ENCODE data around the gene SMYD5. TPM values are rescaled to one million over a fixed set of nuclear protein-coding genes. Genes with fewer than 3 reads are reported as not detected.
"Not testable (repeated sequence)": the region's sequence is repeated elsewhere in the genome, so short reads cannot be mapped to it uniquely, and the experiment has no call there.

SMYD5 gene
- total RNA-seq = 9.5 and 18.4 TPM in 2 replicates

GRCh38 chr2:73214120-73215035 is at the start of gene SMYD5:
TSS of gene SMYD5 (plus strand) at chr2:73214245. CDS start at chr2:73214267, 22 bp downstream.
- DNase-seq (ENCODE audit: extremely low read depth, low read depth, low spot score) = no peak

- not testable (repeated sequence) for DNase-seq (ENCODE audit: extremely low read depth, low read depth, low spot score)
Observed at GRCh38 chr2:73165978-73166377, 48.1 kb upstream of the SMYD5 start.

GRCh38 chr2:73166813-73167212 is 47.2 kb upstream of the SMYD5 start:
- DNase-seq (ENCODE audit: extremely low read depth, low read depth, low spot score) = not testable (repeated sequence)

- not testable (repeated sequence) for DNase-seq (ENCODE audit: extremely low read depth, low read depth, low spot score)
Observed at GRCh38 chr2:73168348-73168747, 45.7 kb upstream of the SMYD5 start.

- not testable (repeated sequence) for DNase-seq (ENCODE audit: extremely low read depth, low read depth, low spot score)
Observed at GRCh38 chr2:73170341-73170740, 43.7 kb upstream of the SMYD5 start.

GRCh38 chr2:73172963-73173362 is 41.1 kb upstream of the SMYD5 start:
- no peak for DNase-seq (ENCODE audit: extremely low read depth, low read depth, low spot score)

- DNase-seq (ENCODE audit: extremely low read depth, low read depth, low spot score) = no peak
Observed at GRCh38 chr2:73173781-73174180, 40.3 kb upstream of the SMYD5 start.

GRCh38 chr2:73174244-73174643 is 39.8 kb upstream of the SMYD5 start:
- no peak for DNase-seq (ENCODE audit: extremely low read depth, low read depth, low spot score)

GRCh38 chr2:73174941-73175662 is 38.9 kb upstream of the SMYD5 start:
- no peak for DNase-seq (ENCODE audit: extremely low read depth, low read depth, low spot score)

GRCh38 chr2:73175663-73176204 is 38.3 kb upstream of the SMYD5 start:
- no peak for DNase-seq (ENCODE audit: extremely low read depth, low read depth, low spot score)

- DNase-seq (ENCODE audit: extremely low read depth, low read depth, low spot score) = no peak
Observed at GRCh38 chr2:73176205-73176880, 37.7 kb upstream of the SMYD5 start.

- peak; percentile 29 for DNase-seq (ENCODE audit: extremely low read depth, low read depth, low spot score)
Observed at GRCh38 chr2:73176881-73177644, 37.0 kb upstream of the SMYD5 start.

- DNase-seq (ENCODE audit: extremely low read depth, low read depth, low spot score) = no peak
Observed at GRCh38 chr2:73177645-73178255, 36.3 kb upstream of the SMYD5 start.

GRCh38 chr2:73185965-73186364 is 28.1 kb upstream of the SMYD5 start:
- DNase-seq (ENCODE audit: extremely low read depth, low read depth, low spot score) = no peak

- no peak for DNase-seq (ENCODE audit: extremely low read depth, low read depth, low spot score)
Observed at GRCh38 chr2:73187549-73187948, 26.5 kb upstream of the SMYD5 start.

- DNase-seq (ENCODE audit: extremely low read depth, low read depth, low spot score) = no peak
Observed at GRCh38 chr2:73197579-73197978, 16.5 kb upstream of the SMYD5 start.

- not testable (repeated sequence) for DNase-seq (ENCODE audit: extremely low read depth, low read depth, low spot score)
Observed at GRCh38 chr2:73200281-73200680, 13.8 kb upstream of the SMYD5 start.

GRCh38 chr2:73202156-73203054 is 11.6 kb upstream of the SMYD5 start, which contains the start of gene NOTO:
TSS of gene NOTO (plus strand) at chr2:73202574. CDS start at chr2:73202667, 93 bp downstream.
- no peak for DNase-seq (ENCODE audit: extremely low read depth, low read depth, low spot score)

All from glomerular endothelial cell (primary cell).